Measurements from ENCODE around the gene GRIK4. TPM values are rescaled to one million over a fixed set of nuclear protein-coding genes. Genes with fewer than 3 reads are reported as not detected.

The GRIK4 gene
- total RNA-seq, 1 experiment from 2014 or later = 3.3 TPM

GRCh38 chr11:120482149-120482548 lies 29.4 kb upstream of the GRIK4 start:
- H3K4me3 Mint-ChIP-seq = no peak overlapping the region
- H3K27me3 Mint-ChIP-seq (ENCODE audit: low read depth) = no peaks in the 10 kb centered on the region
- peaks cover 42% of the 10 kb centered on the region for H3K36me3 Mint-ChIP-seq
- TF ChIP-seq AFF4 (CRISPR knock-in tag; IDR thresholded peaks at IDR 0.05; ENCODE audit: borderline replicate concordance) (no peak), TEAD1 (CRISPR knock-in tag; IDR thresholded peaks at IDR 0.05) (no peak), ZNF423 (CRISPR knock-in tag; IDR thresholded peaks at IDR 0.05) (no peak), IRF2 (CRISPR knock-in tag; IDR thresholded peaks at IDR 0.05; ENCODE audit: borderline replicate concordance, low read depth) (no peak), ZNF281 (CRISPR knock-in tag; IDR thresholded peaks at IDR 0.05) (no peak), JAZF1 (CRISPR knock-in tag; IDR thresholded peaks at IDR 0.05) (no peak), ZNF219 (CRISPR knock-in tag; IDR thresholded peaks at IDR 0.05; ENCODE audit: borderline replicate concordance) (no peak), TEAD4 (CRISPR knock-in tag; IDR thresholded peaks at IDR 0.05) (no peak), SP1 (CRISPR knock-in tag; conservative IDR thresholded peaks at IDR 0.05) (no peak), FOXP1 (CRISPR knock-in tag; IDR thresholded peaks at IDR 0.05; ENCODE audit: borderline replicate concordance) (no peak), ZNF425 (CRISPR knock-in tag; conservative IDR thresholded peaks at IDR 0.05) (no peak), SMAD3 (CRISPR knock-in tag; IDR thresholded peaks at IDR 0.05; ENCODE audit: borderline replicate concordance) (no peak), OVOL2 (CRISPR knock-in tag; IDR thresholded peaks at IDR 0.05; ENCODE audit: borderline replicate concordance) (no peak), TCF7 (CRISPR knock-in tag; IDR thresholded peaks at IDR 0.05; ENCODE audit: low read depth) (no peak), GRHL2 (CRISPR knock-in tag; IDR thresholded peaks at IDR 0.05; ENCODE audit: insufficient replicate concordance, severe bottlenecking) (no peak), ATF1 (CRISPR knock-in tag; IDR thresholded peaks at IDR 0.05) (no peak), ZBTB43 (CRISPR knock-in tag; IDR thresholded peaks at IDR 0.05) (no peak), E2F4 (CRISPR knock-in tag; IDR thresholded peaks at IDR 0.05; ENCODE audit: borderline replicate concordance, low read depth) (no peak), NFATC4 (CRISPR knock-in tag; IDR thresholded peaks at IDR 0.05) (no peak), PREB (CRISPR knock-in tag; IDR thresholded peaks at IDR 0.05; ENCODE audit: borderline replicate concordance) (no peak)
- POLR2A ChIA-PET = no interaction called here
- H3K4me1 Mint-ChIP-seq = peaks cover under 1% of the 10 kb centered on the region
- CTCF ChIA-PET = no interaction called here
- DNase-seq (ENCODE audit: low spot score) (no peak), ATAC-seq (no peak)
- no peaks in the 10 kb centered on the region for H3K9me3 Mint-ChIP-seq
- no peak overlapping the region for H3K27ac Mint-ChIP-seq

Data from WTC11 (cell line).